Cardiac muscle cell (in vitro differentiated cells and primary cell): ENCODE measurements around the gene AGMO. TPM values are rescaled to one million over a fixed set of nuclear protein-coding genes. Genes with fewer than 3 reads are reported as not detected.

Source experiments
- DNase-seq, 2 donors: peaks; one replicate each; pipeline versions ENCODE4 v3.0.0 to v3.0.0-alpha.2; 2010 to 2017; ENCODE audit warnings: low read depth in 1 of 2, low spot score in 1 of 2
- H3K27ac ChIP-seq: fragments of 200-600 bp; sonication (generic); 2 replicates; pipeline ENCODE4 v1.5.1; 2016
- H3K27me3 ChIP-seq: fragments of 200-600 bp; sonication (generic); 2 replicates; pipeline ENCODE4 v1.6.0; 2016; ENCODE audit warnings: control low read depth
- H3K36me3 ChIP-seq: fragments of 200-600 bp; sonication (generic); 2 replicates; pipeline ENCODE4 v1.5.1; 2016; ENCODE audit warnings: control low read depth
- H3K4me1 ChIP-seq: fragments of 200-600 bp; sonication (generic); 2 replicates; pipeline ENCODE4 v1.8.1; 2017; ENCODE audit warnings: low read depth, mild to moderate bottlenecking, mixed run types
- H3K4me3 ChIP-seq: fragments of 200-600 bp; sonication (generic); 2 replicates; pipeline ENCODE4 v1.5.1; 2016; ENCODE audit warnings: mild to moderate bottlenecking
- H3K9me3 ChIP-seq: fragments of 200-600 bp; sonication (generic); 2 replicates; pipeline ENCODE4 v1.5.1; 2017; ENCODE audit warnings: low read depth, mild to moderate bottlenecking, control low read depth
- polyA plus RNA-seq: library from polyadenylated mRNA; unstranded; fragments of >200 nt; fragmentation: Nextera tagmentation; extraction: Ambion mirVana; gene quantifications from 2 replicates; pipeline ENCODE4 v1.2.1, GENCODE V29; 2016
- total RNA-seq: library from RNA; depleted of rRNA; stranded (reverse); fragments of >200 nt; gene quantifications from 2 replicates; pipeline ENCODE4 v1.2.3, GENCODE V29; 2016
- TF ChIP-seq, protein P1 (sequence below): IDR thresholded peaks from 2 replicates; pipeline ENCODE4 v1.5.1; 2012; ENCODE audit warnings: low read depth, mild to moderate bottlenecking, low read length

AGMO gene
- total and polyA plus RNA-seq, 2 experiments from 2014 or later: 0.16 TPM; not detected in 1

- TF ChIP-seq, protein P1, sequence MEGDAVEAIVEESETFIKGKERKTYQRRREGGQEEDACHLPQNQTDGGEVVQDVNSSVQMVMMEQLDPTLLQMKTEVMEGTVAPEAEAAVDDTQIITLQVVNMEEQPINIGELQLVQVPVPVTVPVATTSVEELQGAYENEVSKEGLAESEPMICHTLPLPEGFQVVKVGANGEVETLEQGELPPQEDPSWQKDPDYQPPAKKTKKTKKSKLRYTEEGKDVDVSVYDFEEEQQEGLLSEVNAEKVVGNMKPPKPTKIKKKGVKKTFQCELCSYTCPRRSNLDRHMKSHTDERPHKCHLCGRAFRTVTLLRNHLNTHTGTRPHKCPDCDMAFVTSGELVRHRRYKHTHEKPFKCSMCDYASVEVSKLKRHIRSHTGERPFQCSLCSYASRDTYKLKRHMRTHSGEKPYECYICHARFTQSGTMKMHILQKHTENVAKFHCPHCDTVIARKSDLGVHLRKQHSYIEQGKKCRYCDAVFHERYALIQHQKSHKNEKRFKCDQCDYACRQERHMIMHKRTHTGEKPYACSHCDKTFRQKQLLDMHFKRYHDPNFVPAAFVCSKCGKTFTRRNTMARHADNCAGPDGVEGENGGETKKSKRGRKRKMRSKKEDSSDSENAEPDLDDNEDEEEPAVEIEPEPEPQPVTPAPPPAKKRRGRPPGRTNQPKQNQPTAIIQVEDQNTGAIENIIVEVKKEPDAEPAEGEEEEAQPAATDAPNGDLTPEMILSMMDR: no peak
- Histone ChIP-seq H3K27me3 (no peaks in the 10 kb centered on the region), H3K36me3 (no peaks in the 10 kb centered on the region), H3K4me3 (no peak overlapping the region), H3K9me3 (no peaks in the 10 kb centered on the region), H3K27ac (no peak overlapping the region), H3K4me1 (no peaks in the 10 kb centered on the region)
- DNase-seq: no peak
Observed at GRCh38 chr7:15336146-15336545, 225.7 kb downstream of the AGMO start.

DNA sequence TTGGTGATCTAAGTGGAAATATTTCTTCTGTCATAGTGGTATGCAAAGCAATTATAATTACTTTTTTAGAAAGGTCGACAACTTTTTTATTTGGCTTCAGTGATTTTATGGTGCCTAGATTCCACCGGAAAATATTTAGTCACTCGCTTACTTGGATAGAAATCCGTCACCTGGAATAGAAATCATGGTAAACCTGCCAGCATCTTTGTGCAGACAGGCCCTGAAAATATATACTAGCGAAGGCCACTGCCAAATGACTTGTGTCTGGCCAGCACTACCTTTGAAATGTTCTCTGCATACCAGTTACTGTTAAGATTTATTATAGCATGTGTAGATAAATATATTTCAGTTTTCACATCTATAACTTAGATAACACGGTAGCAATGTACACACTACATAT lies 226.4 kb downstream of the AGMO start:
- TF ChIP-seq, protein P1: no peak
- Histone ChIP-seq H3K27ac (no peak overlapping the region), H3K4me3 (no peak overlapping the region), H3K9me3 (no peaks in the 10 kb centered on the region), H3K36me3 (no peaks in the 10 kb centered on the region), H3K27me3 (no peaks in the 10 kb centered on the region), H3K4me1 (no peaks in the 10 kb centered on the region)
- no peak for DNase-seq

DNA sequence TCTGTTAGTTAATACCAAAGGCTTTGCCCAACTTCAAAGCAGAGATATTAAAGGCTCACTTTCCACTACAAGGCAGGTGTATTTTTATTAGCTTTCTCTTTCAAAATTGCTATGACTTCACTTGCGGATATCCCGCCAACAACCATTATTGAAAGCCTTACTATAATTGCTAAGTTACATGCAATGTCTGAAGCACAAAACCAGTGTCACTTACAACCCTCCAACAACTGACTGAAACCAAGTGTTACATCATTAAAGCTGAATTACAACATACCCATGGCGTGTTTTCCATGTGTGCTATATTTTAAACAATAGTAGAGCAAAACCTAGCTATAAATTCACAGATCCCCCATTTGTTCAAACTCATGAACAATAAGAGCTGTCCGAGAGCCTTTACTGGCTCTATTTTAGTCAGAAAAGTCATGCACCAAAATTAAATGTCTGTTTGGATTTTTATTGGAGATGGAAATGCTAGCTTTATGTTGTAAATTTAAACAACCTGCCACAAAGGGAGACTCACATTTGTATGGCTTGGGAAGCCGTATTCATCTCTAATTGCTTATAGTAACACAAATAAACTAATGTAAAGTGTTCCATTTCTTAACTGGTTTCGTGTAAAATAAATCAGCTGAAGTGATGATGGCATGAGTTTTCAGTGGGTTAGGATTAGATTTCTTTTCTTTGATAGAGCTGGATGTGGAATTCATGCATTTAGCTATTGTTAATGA lies 227.1 kb downstream of the AGMO start:
- Histone ChIP-seq H3K27me3 (no peaks in the 10 kb centered on the region), H3K36me3 (no peaks in the 10 kb centered on the region), H3K4me3 (no peak overlapping the region), H3K27ac (no peak overlapping the region), H3K9me3 (no peaks in the 10 kb centered on the region), H3K4me1 (no peaks in the 10 kb centered on the region)
- TF ChIP-seq, protein P1: no peak
- DNase-seq: no peak

GRCh38 chr7:15332956-15333355 lies 228.9 kb downstream of the AGMO start:
- TF ChIP-seq, protein P1: no peak
- no peak overlapping the region for H3K27ac ChIP-seq
- H3K4me3 ChIP-seq: no peak overlapping the region
- no peaks in the 10 kb centered on the region for H3K27me3 ChIP-seq
- no peaks in the 10 kb centered on the region for H3K9me3 ChIP-seq
- H3K36me3 ChIP-seq: no peaks in the 10 kb centered on the region
- no peak for DNase-seq
- H3K4me1 ChIP-seq: no peaks in the 10 kb centered on the region

DNA sequence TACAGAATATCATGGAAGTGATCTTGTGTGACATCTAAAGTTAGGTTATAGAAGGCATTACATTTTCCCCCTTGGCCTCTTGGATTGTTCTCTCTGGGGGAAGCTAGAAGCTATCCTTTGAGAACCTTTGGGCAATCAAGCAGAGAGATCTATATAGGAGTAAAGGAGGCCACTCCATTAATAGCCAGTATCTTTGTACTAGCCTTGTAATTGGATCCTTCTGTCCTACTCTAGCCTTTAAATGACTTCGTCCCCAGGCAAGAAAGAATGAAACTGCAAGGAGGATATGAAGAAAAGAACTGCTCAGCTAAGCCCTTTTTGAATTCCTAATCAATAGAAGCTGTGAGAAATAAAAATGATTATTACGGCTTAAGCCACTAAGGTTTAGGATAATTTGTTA lies 230.9 kb downstream of the AGMO start:
- H3K4me3 ChIP-seq: no peak overlapping the region
- TF ChIP-seq, protein P1: no peak
- no peak overlapping the region for H3K27ac ChIP-seq
- no peaks in the 10 kb centered on the region for H3K27me3 ChIP-seq
- no peaks in the 10 kb centered on the region for H3K9me3 ChIP-seq
- H3K36me3 ChIP-seq: no peaks in the 10 kb centered on the region
- H3K4me1 ChIP-seq: no peaks in the 10 kb centered on the region
- no peak for DNase-seq
